HG03039 (cell line): ENCODE data around the gene ABHD1.
"Not testable (repeated sequence)": the region's sequence is repeated elsewhere in the genome, so short reads cannot be mapped to it uniquely, and the experiment has no call there.

Source experiments
- ATAC-seq: cut with Tn5 transposase; IDR thresholded peaks from one replicate; pipeline ENCODE4 v1.9.1; 2021; ENCODE audit warnings: mild to moderate bottlenecking, moderate library complexity; ENCODE audit not compliant: unreplicated experiment

The ABHD1 gene

DNA sequence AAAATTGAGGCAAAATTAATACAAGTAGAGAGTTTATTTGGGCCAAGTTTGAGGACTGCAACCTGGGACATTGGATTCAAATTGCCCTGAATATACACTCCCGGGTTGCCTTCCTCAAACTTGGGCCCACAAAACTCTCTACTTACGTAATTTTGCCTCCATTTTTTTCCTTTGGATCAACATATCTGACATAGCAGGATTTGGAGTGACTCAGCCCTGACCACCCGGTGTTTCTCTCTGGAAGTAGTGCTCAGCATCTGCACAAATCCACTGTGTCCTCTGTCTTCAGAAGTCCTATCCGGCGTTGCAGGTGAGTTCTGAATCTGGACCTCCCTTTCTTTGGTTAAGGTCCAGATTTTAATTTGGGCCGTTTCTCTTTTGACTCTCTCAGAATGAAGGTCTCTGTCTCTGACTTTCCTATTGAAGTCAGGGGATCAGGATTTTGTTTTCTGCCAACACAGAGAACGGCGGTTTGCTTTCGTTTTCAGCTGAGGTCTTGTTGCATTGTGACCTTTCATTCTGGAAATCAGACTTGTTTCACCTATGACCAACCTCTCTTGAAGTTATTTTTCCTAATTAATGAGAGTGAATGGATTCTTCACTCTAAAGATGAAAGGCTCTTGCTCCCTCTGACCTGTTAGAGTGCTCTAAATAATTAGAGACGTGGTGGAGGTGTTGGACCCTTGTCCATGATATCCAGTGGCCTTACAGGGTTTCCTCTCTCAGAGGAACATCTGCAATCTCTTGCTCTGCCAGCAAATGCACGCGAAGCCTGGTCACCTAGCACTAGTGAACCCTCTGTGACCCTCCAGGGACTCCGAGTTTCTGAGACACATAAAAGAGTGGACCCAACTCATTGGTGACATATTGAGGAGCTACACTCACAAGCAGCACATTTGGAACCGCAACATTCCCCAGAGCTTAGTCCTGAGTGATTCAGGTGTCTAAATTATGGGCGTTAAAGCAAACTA is 38.8 kb downstream of the ABHD1 start:
- ATAC-seq, result no peak

DNA sequence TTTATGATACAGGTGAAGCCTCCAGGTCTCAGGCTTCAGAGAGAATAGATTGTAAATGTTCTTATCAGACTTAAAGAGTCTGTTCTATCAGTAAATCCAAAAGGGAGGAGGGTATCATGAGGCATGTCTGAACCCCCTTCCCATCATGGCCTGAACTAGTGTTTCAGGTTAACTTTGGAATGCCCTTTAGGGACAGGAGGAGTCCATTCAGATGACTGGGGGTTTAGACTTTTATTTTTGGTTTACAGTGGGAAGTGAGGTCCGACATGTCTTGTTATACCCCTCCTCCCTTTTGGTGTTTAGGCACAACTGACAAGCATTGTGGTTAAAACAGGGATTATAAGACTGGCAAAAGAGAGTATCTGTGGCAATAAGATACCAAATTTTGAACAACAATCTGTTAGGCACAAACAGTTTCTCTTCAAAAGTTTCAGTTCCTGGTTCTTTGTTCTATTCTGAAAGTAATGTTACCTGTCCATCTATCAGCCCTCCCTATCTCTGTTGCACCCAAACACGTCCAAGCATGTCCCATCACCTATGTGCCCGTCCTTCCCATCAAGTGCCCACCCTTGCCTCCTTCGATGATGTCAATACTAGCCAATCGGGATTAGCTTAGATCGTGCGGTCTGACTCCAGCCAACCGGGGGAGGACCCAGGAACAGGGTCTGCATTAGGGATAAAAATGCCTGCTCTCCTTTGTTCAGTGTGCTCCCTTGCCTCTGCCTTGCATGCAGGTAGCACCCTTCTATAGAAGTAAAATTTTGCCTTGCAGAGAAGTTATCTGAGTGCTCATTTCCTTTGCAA is 41.5 kb downstream of the ABHD1 start:
- no peak for ATAC-seq

DNA sequence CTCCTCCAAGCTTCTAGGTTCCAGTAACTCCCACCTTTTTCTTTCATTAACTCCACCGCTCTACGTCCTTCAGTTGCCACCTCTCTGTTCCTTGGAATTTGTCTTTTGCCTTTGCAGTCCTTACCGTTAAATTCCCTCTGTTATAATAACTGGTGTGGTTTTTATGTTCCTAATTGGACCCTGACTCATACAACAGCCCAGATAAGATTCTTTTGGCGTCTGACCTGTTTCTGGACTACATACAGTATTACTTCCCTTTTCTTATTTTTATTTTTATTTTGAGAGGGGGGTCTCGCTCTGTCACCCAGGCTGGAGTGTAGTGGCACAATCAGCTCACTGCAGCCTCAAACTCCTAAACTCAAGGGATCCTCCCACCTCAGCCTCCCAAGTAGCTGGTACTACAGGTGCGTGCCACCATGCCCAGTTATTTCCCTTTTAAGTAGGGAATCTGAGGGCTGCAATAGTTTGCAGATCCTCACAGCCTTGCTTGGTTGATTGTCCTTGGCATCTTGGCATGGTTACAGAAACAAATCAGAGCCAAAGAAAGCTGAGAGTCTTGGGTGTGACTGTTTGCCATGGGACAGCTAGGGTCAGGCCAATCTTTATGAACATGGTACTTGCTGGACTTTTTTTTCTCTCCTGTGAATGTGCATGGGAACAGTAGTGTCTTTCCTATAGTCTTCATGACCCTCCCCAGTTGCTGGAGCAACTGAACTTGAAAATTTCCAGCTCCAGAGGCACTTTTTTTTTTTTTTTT is 47.1 kb downstream of the ABHD1 start:
- ATAC-seq, result no peak

DNA sequence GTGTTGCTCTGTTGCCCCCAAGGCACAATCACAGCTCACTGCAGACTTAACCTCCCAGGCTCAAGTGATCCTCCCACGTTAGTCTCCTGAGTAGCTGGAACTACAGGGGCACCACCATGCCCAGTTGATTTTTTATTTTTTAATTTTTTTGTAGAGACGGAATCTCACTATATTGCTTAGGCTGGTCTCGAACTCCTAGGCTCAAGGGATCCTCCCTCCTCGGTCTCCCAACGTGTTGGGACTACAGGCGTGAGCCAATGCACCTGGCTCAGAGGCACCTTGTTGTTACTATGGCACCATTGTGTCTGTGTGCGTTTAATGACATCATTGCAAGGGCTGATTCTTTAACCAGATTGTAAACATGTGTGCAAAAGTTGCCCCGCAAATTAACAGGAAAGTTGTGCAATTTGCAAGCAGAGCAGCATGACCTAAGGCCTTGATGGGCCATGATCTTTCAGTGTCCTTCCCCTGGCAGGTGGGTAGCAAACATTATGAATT is 47.8 kb downstream of the ABHD1 start:
- ATAC-seq, result no peak

DNA sequence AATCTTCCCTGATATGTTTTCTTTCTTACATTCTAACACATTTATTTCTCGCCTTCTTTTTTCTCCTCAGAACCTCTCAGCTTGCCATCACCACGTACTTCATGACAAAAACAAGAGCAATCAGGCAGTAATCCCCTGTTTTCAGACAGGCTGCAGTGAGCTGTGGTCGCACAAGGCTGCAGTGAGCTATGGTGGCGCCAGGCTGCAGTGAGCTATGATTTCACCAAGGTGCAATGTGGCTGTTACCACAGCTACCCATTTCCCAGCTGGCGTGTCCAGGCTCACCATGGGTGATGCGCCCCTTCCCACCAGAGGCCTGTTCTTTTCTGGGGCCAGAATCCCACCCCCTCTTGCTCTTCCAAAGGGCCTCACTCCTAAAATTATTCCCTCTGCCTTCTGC is 51.0 kb downstream of the ABHD1 start:
- no peak for ATAC-seq

DNA sequence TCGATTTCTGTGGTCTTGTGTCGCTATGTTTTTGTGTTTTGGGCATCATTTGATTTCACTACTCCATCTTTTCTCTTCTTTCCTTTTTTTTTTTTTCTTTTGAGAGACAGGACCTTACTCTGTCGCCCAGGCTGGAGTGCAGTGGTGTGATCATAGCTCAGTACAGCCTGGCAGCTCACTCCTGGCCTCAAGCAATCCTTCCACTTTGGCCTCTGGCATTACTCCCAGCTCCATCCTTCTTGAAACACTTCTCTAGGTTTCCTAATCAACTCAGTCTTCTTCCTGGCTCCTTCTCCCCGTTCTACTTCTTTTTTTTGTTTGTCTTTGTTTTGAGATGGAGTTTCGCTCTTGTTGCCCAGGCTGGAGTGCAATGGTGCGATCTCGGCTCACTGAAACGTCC is 51.7 kb downstream of the ABHD1 start:
- no peak for ATAC-seq

DNA sequence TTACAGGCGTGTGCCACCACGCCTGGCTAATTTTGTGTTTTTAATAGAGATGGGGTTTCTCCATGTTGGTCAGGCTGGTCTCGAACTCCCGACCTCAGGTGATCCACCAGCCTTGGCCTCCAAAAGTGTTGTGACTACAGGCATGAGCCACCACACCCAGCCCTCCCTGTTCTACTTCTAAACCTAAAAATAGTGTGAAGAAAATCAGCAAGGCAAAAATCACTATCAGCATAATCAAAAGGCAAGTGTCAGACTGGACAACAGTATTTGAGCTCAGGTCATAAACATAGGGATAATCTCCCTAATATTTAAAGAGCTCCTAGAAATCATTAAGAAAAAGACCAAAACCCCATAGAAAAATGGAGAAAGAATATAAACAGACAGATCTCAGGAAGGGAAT is 52.2 kb downstream of the ABHD1 start:
- ATAC-seq, result not testable (repeated sequence)

DNA sequence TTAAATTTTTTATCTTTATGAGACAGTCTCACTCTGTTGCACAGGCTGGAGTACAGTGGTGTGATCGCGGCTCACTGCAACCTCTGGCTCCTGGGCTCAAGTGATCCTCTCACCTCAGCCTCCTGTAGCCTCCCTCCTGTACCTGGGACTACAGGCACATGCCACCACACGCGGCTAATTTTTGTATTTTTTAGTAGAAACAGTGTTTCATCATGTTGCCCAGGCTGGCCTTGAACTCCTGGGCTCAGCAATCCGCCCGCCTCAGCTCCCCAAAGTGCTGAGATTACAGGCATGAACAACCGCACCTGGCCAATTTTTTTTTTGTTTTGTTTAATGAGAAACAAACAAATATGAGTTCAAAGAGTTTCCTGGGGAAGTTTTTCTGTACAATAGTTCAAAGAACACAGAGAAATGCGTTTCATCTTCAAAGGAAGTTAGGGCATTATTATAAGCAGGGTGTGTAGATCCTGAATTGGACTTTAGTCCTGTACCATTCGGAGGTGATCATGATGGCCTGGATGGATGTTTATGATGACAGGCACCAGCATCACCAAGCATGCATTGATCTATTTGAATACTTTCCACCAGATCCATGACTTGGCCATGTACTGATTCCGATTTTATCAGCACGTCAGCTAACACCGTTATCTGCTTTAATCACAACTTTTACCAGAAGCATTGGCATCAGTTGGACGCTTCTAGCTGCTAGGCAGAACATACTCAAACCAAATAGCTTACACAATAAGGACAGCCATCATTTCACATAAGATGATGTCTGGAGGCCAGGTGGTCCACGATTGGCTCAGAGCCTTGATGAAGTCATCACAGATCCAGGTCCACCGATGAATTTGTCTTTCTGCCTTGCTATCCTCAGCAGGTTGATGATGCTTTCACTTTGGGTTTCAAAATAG is 54.1 kb downstream of the ABHD1 start:
- ATAC-seq, result no peak

DNA sequence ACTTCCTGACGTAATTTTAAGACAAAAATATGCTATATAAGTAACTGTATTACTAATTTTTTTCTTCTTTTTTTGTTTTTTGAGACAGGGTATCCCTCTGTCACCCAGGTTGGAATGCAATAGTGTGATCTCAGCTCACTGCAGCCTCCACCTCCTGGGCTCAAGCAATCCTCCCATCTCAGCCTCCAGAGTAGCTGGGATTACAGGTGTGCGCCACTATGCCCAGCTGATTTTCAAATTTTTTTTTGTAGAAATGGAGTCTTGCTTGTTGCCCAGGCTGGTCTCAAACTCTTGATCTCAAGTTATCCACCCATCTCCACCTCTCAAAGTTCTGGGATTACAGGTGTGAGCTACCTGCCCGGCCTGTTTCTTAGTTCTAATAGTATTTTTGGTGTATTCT is 54.9 kb downstream of the ABHD1 start:
- no peak for ATAC-seq

DNA sequence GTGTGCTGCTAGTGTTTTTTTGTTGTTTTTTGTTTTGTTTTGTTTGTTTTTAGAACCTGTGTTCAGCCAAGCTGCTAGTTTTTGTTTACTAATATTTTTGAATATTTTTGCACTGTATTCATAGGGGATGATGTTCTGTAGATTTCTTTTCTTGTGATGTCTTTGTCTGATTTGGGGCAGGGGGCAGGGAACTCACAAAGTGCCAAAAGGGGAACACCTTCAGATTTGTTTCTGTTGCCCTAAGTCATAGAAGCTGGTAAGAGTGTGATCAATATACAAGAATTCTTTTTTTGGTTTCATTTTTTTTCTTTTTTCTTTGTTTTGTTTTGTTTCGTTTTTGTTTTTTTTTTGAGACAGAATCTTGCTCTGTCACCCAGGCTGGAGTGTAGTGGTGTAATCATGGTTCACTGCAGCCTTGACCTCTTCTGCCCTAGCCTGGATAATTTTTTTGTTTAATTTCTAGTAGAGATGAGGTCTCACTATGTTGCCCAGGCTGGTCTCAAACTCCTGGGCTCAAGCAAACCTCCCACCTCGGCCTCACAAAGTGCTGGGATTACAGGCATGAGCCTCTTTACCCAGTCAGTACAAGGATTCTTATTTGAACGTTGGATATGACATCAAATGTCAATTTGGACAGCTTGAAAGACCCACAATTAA is 55.9 kb downstream of the ABHD1 start:
- ATAC-seq, result no peak
